GM10248 (cell line): Measurements from ENCODE around the gene ICA1.

Experiments used
- CTCF ChIA-PET: fragments of 300-600 bp; sonication (Branson Sonifier 250); formaldehyde crosslinking; extraction: SDS; loops from one replicate; lab custom pipeline; 2021; ENCODE audit warnings: antibody characterized with exemption; lab: Yijun Ruan, JAX
- POLR2A ChIA-PET: fragments of 350-650 bp; sonication (Branson Sonifier 250); formaldehyde crosslinking; extraction: SDS; loops from one replicate; lab custom pipeline; 2020; ENCODE audit warnings: antibody characterized with exemption; lab: Yijun Ruan, JAX
- DNase-seq: peaks from one replicate; pipeline ENCODE4 v3.0.0; 2012; ENCODE audit errors: extremely low spot score
- TF ChIP-seq, protein P1 (sequence below): IDR thresholded peaks from 2 replicates; pipeline ENCODE4 v1.5.1; 2012; ENCODE audit warnings: mild to moderate bottlenecking, low read depth; ENCODE audit errors: extremely low read depth, missing control alignments, control extremely low read depth

The ICA1 gene

DNA sequence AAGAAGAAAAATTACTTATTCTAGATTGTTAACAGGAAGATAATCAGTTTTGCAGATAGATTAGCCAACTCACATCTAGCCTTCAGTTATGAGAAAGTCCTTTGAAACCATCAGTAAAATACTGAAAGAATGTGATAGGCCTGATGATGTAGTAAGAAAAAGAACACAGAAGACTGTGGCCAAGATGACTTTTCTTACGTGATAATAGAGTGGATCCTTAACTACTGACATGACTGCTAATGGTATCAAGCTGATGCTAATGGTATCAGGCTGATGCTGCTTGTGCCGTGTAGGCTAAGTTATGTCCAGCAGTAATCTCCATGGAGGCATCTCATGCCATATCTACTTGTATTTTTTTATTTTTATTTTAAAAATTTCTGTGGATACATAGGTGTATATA lies 179.2 kb downstream of the ICA1 start:
- no peak for DNase-seq
- POLR2A ChIA-PET, result no interaction called here

DNA sequence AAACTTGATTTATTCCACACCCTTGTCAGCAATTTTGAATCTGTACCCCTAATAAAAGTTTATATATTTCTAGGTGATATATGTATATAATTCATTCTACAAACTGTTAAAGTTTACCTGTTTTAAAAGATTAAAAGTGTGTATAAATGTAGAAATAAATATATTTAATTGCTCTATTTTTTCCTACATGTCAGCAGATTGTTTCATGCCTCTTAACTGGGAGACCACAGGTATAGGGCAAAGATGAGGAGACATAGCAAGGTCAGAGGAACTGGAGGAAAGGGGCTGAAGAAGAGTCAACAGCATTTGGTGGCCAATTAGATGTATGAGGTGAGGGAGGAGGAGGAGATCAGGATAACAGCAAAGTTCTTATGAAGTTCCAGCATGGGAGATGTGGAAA lies 183.5 kb downstream of the ICA1 start:
- POLR2A ChIA-PET, result no interaction called here
- CTCF ChIA-PET, result interaction anchor here (1.0 kb wide), 1 partner anchor 11 kb away, joined by 3 read pairs; no protein-coding TSS in a partner anchor
- DNase-seq, result no peak
- TF ChIP-seq, protein P1, sequence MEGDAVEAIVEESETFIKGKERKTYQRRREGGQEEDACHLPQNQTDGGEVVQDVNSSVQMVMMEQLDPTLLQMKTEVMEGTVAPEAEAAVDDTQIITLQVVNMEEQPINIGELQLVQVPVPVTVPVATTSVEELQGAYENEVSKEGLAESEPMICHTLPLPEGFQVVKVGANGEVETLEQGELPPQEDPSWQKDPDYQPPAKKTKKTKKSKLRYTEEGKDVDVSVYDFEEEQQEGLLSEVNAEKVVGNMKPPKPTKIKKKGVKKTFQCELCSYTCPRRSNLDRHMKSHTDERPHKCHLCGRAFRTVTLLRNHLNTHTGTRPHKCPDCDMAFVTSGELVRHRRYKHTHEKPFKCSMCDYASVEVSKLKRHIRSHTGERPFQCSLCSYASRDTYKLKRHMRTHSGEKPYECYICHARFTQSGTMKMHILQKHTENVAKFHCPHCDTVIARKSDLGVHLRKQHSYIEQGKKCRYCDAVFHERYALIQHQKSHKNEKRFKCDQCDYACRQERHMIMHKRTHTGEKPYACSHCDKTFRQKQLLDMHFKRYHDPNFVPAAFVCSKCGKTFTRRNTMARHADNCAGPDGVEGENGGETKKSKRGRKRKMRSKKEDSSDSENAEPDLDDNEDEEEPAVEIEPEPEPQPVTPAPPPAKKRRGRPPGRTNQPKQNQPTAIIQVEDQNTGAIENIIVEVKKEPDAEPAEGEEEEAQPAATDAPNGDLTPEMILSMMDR, result no peak

More for the DNA sequence above, 179.2 kb downstream of the ICA1 start:
- CTCF ChIA-PET, result interaction anchor here (1.5 kb wide), 1 partner anchor 9 kb away, joined by 6 read pairs; no protein-coding TSS in a partner anchor
- TF ChIP-seq, protein P1, result no peak

DNA sequence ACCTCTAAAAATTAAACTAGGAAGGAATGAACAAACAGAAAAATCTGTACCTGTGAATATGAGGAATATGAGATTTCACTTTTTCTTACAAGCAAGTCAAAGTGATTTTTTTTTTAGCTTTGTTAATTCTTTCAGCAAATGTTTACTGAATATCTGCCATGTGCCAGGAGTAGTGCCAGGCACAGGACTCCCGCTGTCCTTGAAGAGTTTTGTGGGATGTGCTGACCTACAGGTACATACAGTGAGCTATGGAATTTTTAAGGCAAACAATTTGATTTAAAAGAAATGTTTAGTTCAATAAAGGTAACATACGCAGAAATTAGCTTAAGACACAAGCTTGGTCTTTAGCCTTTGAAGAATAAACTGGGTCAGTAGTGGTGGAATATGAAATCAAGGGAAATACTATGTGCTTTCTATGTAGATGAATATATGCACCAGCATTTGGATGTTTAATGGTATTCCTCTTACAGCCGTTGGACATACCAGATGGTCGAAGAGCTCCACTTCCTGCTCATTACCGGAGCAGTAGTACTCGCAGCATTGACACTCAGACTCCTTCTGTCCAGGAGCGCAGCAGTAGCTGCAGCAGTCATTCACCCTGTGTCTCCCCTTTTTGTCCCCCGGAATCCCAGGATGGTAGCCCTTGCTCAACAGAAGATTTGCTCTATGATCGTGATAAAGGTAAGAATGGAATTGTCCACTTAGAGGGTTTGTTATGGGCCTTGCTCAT lies 191.4 kb downstream of the ICA1 start:
- CTCF ChIA-PET, result interaction anchor here (0.7 to 1.6 kb wide), 5 partner anchors 14 to 42 kb away, joined by 3 to 6 read pairs (median 3); no protein-coding TSS in a partner anchor
- TF ChIP-seq, protein P1, result no peak
- POLR2A ChIA-PET, result no interaction called here
- DNase-seq, result no peak

DNA sequence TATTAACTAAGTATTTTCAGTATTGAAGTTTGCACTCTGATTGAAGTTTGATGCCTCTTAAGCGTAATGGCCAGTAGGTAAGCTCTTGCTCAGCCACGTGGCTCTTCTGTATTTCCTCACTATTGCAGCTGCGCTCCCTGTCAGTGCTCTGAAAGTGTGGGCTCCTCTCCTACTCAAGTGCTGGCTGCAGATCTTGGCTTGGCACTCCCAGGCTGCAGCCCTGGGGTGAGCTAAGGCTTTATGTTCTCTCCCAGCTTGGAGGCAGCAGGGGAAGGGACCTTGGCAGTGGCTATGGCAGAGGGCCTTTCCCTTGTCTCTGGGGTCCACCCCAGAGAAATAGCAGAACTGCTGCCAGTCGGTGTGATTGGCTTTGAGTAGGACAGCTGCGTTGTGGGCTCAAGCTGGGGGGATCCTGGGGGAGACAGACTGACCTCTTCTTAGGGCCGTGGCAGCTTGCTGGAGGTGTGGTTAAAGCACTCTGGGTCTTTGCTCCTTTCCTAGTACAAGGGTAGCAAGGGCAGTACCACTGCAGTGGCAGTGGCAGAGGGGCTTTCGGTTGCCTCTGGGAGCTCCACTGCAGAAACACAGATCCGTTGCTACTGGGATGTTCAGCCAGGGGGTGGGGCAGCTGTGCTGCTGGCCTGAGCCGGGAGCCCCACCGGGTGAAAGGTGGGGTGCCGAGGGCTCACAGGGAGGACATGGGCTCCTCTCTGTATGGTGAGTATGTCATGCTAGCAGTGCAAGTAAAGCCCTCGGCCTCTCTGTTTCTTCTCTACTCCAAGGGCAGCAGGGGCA lies 192.9 kb downstream of the ICA1 start:
- TF ChIP-seq, protein P1, result no peak
- CTCF ChIA-PET, result interaction anchor here (1.3 to 1.5 kb wide), 3 partner anchors 8 to 16 kb away, joined by 4 to 5 read pairs (median 5); no protein-coding TSS in a partner anchor
- DNase-seq, result no peak
- POLR2A ChIA-PET, result no interaction called here

DNA sequence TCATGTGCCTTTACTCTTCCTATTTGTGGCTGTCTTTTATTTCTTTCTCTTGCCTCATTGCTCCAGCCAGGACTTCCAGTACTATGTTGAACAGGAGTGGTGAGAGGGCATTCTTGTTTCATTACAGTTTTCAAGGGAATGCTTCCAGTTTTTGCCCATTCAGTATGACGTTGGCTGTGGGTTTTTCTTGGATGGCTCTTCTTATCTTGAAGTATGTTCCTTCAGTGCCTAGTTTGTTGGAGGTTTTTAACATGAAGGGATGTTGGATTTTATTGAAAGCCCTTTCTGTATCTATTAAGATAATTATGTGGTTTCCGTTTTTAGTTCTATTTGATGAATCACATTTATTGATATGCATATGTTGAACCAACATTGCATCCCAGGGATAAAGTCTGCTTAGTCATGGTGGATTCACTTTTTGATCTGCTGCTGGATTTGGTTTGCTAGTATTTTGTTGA lies 196.6 kb downstream of the ICA1 start:
- no peak for DNase-seq
- ChIA-PET CTCF (interaction anchor here (2.0 kb wide), 1 partner anchor 8 kb away, joined by 8 read pairs; no protein-coding TSS in a partner anchor), POLR2A (no interaction called here)
- TF ChIP-seq, protein P1, result no peak

DNA sequence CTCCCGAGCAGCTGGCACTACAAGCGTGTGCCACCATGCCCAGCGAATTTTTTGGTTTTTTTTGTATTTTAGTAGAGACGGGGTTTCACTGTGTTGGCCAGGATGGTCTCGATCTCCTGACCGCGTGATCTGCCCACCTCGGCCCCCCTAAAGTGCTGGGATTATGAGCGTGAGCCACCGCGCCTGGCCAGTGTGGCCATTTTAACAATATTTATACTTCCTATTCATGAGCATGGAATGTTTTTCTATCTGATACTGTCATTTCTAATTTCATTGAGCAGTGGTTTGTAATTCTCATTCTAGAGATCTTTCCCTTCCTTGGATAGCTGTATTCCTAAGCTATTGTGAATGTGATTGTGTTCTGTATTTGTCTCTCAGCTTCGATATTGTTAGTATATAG lies 197.1 kb downstream of the ICA1 start:
- POLR2A ChIA-PET, result no interaction called here

More for the DNA sequence above, 197.1 kb downstream of the ICA1 start:
- CTCF ChIA-PET, result interaction anchor here (2.0 kb wide), 1 partner anchor 9 kb away, joined by 8 read pairs; no protein-coding TSS in a partner anchor
- no peak for DNase-seq
- TF ChIP-seq, protein P1, result no peak
